SHP77 (cell line): ENCODE results near the gene REC8.
A peak's percentile ranks its signal among the peaks of the same experiment; 100 is the strongest.
"Not testable (repeated sequence)": the region's sequence is repeated elsewhere in the genome, so short reads cannot be mapped to it uniquely, and the experiment has no call there.

ENCODE experiments used
- DNase-seq, 2 experiments: peaks; one replicate each; lab custom pipeline; 2025; lab: John Stamatoyannopoulos, UW

REC8 gene

DNA sequence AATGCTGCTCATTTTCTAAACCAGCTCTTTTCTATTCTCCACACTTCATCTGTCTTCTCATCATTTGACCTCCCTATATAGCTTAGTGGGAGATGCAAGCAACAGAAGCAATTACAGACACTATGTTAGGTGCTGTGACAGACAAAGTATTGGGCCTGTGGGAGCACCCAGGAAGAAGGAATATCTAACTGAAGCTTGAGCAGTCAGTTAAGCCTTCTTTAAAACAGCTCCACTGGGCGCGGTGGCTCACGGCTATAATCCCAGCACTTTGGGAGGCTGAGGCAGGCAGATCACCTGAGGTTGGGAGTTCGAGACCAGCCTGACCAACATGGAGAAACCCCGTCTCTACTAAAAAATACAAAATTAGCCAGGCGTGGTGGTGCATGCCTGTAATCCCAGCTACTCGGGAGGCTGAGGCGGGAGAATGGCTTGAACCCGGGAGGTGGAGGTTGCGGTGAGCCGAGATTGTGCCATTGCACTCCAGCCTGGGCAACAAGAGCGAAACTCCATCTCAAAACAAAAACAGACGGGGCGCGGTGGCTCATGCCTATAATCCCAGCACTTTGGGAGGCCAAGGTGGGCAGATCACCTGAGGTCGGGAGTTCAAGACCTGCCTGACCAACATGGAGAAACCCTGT is 31.5 kb downstream of the REC8 start:
- not testable (repeated sequence) for DNase-seq

DNA sequence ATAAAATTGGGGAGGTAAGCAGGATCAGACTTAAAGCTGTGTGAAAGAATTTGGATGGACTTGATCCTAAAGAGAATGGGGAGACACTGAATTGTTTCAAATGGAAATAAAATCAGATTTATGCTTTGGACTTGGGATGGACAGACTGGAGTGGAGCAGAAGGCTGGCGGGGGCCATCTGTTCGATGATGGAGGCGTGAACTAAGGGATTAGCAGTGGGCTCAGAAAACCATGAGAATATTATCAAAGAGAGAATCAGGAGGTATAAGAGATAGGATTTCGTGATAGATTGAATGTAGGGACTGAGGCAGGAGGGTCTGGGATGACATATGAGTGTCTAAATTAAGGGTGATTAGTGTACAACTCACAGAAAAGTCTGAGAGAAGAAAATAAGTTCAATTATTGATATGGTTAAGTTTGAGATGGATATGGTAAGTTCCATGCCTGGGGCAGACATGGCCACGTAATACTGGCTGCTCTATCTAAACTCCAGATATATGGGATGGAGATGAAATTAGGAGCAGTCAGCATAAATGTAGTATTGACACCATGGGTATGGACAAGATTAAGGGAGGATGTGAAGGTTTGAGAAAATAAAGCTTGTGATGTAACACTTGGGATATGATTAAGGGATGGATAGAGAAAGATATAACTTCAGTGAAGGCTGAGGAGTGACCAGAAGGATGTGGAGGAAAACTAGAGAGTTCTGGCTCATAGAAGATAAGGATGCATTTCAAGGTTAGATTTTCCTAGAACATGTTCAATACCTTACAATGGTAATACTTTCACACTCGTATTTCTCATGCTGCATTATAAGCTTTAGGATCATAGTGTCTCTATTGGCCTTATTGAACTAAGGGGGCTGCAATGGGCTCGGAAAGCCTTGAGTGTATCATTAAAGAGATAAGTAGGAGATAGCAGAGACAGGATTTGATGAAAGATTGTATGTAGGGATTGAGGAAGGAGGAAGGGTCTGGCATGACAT is 32.6 kb downstream of the REC8 start:
- no peak for DNase-seq

DNA sequence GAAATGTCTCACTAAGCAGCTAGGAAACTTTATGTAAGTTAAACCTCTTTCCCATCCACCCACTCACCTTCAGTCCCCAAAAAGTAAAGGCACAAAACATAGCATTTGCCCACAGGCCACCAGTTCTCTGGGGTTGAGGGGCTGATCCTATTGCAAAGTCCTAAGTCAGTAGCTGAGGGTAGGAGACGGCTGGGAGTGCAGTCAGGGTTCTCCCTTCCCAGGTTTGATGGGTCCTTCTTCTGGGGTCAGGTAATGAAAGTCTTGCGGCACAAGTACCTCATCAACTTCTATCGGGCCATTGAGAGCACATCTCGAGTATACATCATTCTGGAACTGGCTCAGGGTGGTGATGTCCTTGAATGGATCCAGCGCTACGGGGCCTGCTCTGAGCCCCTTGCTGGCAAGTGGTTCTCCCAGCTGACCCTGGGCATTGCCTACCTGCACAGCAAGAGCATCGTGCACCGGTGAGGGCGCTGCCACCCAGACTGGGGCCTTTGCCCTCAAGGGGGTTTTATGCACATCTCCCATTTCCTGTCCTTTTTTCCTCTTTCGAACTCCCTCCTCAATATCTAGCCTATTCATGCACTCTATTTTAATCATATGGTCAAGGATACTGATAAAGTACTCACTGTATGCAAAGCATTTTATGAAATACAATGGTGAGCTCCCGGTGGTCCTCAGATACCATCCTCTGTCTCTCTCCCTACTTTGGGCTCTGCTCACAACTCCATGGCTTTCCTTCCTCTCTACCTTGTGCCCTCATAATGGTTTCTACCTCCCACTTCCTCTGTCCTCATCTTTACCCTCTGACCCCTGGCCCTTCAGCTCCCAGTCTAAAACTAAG is 34.6 kb downstream of the REC8 start:
- no peak for DNase-seq

DNA sequence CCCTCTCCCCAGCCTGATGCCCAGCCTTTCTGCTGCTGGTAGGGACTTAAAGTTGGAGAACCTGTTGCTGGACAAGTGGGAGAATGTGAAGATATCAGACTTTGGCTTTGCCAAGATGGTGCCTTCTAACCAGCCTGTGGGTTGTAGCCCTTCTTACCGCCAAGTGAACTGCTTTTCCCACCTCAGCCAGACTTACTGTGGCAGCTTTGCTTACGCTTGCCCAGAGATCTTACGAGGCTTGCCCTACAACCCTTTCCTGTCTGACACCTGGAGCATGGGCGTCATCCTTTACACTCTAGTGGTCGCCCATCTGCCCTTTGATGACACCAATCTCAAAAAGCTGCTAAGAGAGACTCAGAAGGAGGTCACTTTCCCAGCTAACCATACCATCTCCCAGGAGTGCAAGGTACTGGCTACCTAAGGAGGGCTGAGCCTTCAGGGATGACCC is 35.2 kb downstream of the REC8 start:
- no peak for DNase-seq

DNA sequence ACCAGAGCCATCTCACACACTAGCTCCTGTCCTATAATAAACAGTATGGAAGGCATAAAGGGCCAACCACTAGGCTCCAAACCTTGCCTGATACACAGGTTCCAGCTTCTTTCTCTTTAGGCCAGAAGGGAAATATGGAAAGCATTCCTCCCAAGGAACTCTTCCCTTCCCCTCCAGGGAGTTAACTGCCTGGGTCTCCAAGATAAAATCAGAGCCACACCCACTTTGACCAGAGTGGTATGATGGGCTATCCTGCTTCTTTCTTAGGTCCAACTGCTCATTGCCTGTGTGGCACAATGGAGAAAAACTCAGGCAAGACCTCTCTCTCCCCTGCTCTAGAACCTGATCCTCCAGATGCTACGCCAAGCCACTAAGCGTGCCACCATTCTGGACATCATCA is 35.7 kb downstream of the REC8 start:
- DNase-seq, result no peak

DNA sequence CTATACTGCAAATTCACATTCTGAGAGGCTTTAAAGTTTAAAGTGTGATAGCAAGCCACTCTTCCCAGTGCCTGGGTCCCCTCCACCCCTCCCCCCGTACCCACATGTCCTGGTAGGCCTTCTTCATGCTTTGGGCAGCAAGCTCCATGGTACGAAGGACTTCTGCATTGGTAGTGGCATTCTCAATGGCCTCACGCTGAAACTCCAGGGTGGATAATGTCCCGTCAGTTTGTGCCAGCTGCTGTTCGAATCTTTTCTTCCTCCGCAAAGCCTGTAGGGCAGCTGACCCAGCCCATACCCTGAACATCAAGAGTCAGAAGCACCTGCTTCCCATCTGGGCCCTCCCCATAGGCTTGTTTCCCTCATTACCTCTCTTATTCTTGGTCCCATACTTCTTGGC is 39.4 kb downstream of the REC8 start:
- no peak for DNase-seq

DNA sequence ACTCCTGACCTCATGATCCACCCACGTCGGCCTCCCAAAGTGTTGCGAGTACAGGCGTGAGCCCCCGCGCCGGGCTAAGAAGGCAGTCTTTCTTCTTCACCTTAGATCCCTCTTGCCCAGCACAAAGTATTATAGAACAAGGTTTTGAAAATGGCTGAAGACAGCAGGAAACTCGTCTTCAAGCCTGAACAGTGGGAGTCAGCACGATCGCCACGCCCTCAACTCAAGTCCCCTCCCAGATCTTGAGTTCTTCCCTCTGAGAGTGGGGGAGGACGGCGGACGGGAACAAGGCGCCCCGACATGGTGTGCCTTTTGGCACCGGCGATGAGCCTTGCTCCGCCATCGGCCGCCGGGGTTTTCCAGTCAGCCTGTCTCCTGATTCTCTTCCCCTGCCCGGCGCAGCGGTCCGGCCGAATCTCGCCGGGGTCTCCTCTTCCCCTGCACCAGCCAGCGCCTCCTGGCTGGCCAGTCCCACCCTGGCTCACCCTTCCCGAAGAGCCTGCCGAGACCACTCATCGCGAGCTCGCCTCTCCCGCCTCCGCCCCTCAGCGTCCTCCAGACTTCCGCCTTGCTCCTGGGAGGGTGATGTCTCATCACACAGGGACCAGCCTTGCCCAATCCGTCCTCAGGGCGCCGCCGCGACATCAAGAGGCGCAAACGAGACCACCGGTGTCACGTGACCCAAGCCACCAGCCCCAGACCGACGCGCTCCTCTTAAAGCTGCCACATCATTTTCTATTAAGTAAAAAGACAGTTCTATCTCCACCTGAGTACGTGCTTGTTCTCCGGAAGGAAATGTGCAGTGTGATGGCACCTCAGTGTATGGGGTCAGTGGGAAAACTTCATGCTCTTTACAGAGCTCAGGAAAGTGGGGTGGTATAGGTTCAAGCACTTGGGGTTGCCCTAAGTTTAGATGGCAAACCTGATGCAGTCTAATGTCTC is 41.3 kb downstream of the REC8 start, which contains the start of gene CHMP4A:
TSS of gene CHMP4A (minus strand) at position 565 of the 942 bp plus-strand sequence. CDS start at position 516, 49 bp downstream.
- DNase-seq, result peak; percentile 98 to 99

DNA sequence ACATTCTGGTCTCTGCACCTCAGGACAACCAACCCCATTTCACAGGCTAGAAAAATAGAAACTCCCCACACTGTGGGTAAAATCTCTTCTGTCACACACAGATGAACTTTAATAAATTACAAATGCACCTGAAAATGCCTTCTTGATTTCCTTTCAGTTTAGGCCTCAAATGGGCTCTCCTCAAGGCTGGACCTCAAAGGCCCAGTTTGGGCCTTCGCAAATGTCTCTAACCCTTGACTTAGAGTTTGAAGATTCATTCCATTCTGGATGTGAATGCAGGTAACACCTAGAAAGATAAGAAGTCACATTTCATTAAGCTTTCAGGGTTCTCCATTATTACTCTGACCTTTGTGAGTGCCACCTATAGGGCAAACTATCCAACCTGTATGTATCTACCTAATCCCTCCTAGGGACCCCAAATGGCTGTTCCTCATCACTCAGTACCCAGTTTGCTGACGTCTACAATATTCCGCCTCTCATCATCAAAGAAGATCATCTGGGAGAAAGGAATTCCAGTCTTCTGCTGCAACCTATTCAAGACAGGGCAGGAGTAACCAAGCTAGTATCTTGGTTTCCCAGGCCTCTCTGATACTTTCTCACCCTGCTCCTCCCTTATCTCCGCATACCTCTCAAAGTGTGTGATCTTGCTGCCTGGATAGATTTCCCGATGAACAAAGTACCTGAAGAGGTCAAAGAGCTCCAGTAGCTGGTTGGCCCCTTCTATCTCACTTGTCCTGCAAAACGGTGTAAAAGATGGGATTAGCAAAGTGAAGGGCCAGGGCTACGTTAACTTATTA is 42.2 kb downstream of the REC8 start:
- DNase-seq, result no peak

DNA sequence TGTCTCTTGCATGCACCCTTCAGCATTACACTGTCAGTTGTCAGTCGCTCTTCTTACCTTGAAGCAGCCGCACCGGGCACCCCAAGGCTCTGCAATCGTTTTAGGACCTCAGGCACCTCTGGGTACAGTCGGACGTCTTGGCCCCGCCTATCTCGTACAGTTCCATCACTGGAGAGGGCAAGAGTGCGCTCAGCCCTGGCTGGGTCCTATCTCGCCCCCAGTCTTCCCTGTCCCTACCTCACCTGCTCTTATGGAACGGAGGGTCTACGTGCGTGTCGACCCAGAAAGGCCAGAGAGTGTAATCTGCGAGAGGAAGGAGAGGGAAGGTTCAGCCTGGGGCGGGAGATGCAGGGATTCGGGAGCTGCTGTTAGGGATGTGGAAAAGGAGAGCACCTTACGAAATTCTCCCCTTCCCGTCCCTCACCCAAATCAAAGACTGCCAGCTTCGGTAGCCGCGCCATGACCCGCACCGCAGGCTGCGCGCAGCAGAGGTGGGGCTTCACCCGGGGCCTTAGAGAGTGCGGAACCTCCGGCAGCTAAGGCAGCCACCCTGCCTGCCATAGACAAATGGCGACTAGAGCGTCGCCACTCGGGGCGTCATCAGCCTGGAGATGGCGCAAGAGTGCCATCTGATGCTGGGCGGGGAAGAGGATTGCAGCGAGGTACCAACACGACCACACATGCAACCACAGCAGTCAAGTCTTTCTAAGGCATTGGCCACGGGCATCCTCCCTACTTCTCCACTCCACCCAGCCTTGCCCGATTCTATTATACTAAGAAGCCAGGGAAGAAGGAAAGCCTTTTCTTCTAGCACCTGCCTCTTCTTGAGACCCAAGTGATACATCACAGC is 43.8 kb downstream of the REC8 start, which contains the start of gene MDP1:
TSS of gene MDP1 (minus strand) at position 572 of the 850 bp plus-strand sequence. CDS start at position 461, 111 bp downstream.
- DNase-seq, result peak; percentile 88 to 91

DNA sequence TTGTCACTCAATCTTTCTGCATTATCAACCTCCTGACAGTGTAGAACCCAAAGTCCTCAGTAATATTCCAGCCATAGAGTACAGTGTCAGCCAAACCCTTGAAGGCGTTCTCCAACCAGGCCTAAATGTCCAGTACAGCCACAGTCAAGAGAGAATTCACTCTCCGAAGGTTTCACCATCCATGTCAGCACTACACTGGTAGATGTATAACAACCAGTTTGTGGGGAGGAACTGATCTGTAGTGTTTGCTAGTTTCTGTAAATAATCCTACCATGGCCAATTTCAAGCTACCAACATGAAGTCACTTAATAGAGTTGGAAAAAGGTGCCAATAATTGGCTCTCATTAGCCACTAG is 44.4 kb downstream of the REC8 start:
- no peak for DNase-seq

DNA sequence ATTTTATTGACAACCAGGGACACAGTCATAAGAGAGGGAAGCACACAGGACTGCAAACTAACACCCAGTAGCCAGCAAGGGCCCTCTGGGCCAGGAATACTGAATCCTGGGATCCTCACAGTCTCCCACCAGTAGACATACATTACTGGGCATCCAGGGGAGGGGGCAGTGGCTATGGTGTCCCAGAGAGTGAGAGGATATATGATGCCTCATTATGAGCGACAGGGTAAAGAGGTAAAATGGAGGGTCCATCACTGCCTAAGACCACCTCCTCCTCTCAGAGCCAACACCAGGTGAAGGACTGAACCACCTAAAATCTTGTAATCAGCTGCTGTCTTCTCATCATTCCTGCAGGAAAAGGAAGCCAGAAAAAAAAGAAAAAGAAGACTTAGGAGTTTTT is 45.0 kb downstream of the REC8 start:
- not testable (repeated sequence) for DNase-seq

DNA sequence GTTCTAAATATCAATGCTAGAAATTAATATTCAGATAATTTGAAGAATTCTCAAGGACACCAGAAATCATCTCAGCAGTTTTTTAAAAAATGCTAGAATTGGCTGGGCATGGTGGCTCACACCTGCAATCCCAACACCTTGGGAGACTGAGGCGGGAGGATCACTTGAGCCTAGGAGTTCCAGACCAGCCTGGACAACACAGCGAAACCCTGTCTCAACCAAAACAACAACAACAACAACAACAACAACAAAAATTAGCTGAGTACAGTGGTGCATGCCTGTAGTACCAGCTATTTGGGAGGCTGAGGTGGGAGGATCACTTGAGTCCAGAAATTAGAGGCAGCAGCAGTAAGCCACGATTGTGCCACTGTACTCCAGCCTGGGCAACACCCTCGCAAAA is 47.2 kb downstream of the REC8 start:
- DNase-seq, result no peak

DNA sequence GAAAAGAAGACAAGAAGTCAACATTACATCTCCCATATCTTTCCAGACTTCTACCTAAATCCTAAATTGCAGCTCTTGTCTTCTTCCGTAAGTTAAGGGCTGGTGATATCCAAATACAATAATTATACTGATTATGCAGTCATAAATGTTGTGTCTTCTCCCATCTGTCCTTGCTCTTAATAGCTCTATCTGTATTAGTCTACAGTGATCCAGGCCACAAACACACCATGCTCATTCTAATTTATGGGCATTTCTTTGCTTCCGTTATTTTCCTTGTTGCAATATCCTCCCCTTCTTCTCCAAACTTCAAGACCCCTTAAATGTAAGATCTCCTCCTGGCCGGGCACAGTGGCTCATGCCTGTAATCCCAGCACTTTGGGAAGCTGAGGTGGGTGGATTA is 47.6 kb downstream of the REC8 start:
- DNase-seq, result no peak

DNA sequence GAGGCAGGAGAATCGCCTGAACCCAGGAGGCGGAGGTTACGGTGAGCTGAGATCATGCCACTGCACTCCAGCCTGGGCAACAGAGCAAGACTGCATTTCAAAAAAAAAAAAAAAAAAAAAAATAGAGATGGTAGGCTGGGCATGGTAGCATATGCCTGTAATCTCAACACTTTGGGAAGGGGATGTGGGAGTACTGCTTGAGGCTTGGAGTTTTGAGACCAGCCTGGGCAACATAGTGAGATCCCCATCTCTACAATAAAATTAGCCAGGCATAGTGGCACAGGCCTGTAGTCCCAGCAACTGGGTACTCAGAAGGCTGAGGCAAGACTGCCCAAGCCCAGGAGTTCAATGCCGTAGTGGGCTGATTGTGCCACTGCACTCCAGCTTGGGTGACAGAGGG is 51.1 kb downstream of the REC8 start:
- DNase-seq, result not testable (repeated sequence)

DNA sequence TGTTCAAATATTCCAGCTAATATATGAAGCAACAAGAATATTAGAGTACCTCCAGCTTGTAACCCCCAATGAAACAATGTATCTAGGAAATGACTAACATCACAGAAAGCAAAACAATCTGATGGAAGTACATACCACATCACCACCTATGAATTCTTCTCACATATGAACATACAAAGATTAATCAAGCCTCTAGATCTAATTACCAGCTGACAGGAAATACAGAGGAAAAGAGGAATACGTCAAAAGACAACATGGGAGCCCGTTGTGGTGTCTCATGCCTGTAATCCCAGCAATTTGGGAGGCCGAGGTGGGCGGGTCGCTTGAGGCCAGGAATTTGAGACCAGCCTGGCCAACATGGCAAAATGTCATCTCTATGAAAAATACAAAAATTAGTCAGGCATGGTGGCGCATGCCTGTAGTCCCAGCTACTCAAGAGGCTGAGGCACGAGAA is 52.8 kb downstream of the REC8 start:
- DNase-seq, result no peak

DNA sequence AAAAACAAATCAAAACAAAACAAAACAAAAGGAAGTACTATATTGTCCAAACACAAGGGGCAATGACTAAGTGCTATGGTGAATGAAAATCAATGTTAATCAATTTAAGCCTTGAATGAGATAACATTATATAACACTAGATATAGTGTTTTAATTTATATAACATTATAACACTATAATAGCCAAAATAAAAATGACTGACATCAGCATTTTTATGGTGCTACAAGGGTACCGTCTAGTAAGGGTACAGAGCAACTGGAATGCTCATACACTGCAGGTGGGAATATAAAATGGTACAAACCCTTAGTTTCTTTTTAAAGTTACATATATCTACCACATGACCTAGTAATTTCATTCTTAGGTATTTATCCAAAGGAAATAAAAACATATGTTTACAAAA is 54.6 kb downstream of the REC8 start:
- no peak for DNase-seq

DNA sequence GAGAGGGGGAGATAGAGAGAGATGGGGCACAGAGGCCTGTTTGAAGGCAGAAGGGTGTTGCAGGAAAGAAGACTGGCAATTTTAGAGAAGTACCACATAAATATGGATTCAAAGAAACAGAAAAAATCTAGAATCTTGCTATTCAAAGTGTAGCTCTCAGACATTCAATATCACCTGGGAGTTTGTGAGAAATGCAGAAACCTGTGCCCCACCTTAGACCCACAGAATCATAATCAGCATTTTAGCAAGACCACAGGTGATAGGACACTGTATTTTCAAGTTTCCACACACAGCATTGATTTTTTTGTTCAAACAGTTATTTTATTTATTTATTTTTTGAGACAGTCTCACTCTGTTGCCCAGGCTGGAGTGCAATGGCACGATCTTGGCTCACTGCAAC is 57.0 kb downstream of the REC8 start:
- no peak for DNase-seq
